ENCODE data around the gene MTCL1.

The MTCL1 gene

GRCh38 chr18:8673256-8674209, 31.8 kb upstream of the MTCL1 start:
- Mint-ChIP-seq H3K9me3 (peaks cover 4 to 6% of the 10 kb centered on the region in 2 donors), H3K4me3 (no peak overlapping the region), H3K4me1 (no peaks in the 10 kb centered on the region), H3K27ac (no peak overlapping the region), H3K36me3 (no peaks in the 10 kb centered on the region), H3K27me3 (no peaks in the 10 kb centered on the region)
- ATAC-seq (replicated peaks) (peak in 1 of 2 donors; percentile 33), DNase-seq (no peak)

GRCh38 chr18:8675057-8675456, 30.3 kb upstream of the MTCL1 start:
- Mint-ChIP-seq H3K36me3 (no peaks in the 10 kb centered on the region), H3K4me1 (no peaks in the 10 kb centered on the region), H3K27me3 (no peaks in the 10 kb centered on the region), H3K9me3 (peaks cover 4 to 6% of the 10 kb centered on the region in 2 donors), H3K27ac (no peak overlapping the region), H3K4me3 (no peak overlapping the region)
- ATAC-seq (replicated peaks), result no peak
- no peak for DNase-seq

- DNase-seq, result no peak
- no peak for ATAC-seq (replicated peaks)
- no peaks in the 10 kb centered on the region for H3K9me3 Mint-ChIP-seq
- no peaks in the 10 kb centered on the region for H3K36me3 Mint-ChIP-seq
- no peaks in the 10 kb centered on the region for H3K27me3 Mint-ChIP-seq
- H3K4me3 Mint-ChIP-seq, result no peak overlapping the region
- H3K4me1 Mint-ChIP-seq, result no peaks in the 10 kb centered on the region
- H3K27ac Mint-ChIP-seq, result no peak overlapping the region
Measured at GRCh38 chr18:8681196-8681595, 24.2 kb upstream of the MTCL1 start.

- ATAC-seq (replicated peaks), result no peak
- no peaks in the 10 kb centered on the region for H3K27me3 Mint-ChIP-seq
- H3K36me3 Mint-ChIP-seq, result no peaks in the 10 kb centered on the region
- no peak for DNase-seq
- H3K27ac Mint-ChIP-seq, result no peak overlapping the region
- H3K4me3 Mint-ChIP-seq, result no peak overlapping the region
- H3K9me3 Mint-ChIP-seq, result no peaks in the 10 kb centered on the region
- H3K4me1 Mint-ChIP-seq, result no peaks in the 10 kb centered on the region
Measured at GRCh38 chr18:8684577-8684976, 20.8 kb upstream of the MTCL1 start.

- DNase-seq (no peak), ATAC-seq (replicated peaks) (no peak)
- H3K27me3 Mint-ChIP-seq, result no peaks in the 10 kb centered on the region
- H3K9me3 Mint-ChIP-seq, result no peaks in the 10 kb centered on the region
- H3K27ac Mint-ChIP-seq, result no peak overlapping the region
- H3K36me3 Mint-ChIP-seq, result no peaks in the 10 kb centered on the region
- H3K4me1 Mint-ChIP-seq, result no peaks in the 10 kb centered on the region
- H3K4me3 Mint-ChIP-seq, result no peak overlapping the region
Measured at GRCh38 chr18:8685141-8685913, 20.0 kb upstream of the MTCL1 start.

- H3K36me3 Mint-ChIP-seq, result no peaks in the 10 kb centered on the region
- ATAC-seq (replicated peaks) (no peak), DNase-seq (no peak)
- H3K27me3 Mint-ChIP-seq, result no peaks in the 10 kb centered on the region
- no peak overlapping the region for H3K27ac Mint-ChIP-seq
- H3K9me3 Mint-ChIP-seq, result no peaks in the 10 kb centered on the region
- H3K4me3 Mint-ChIP-seq, result no peak overlapping the region
- no peaks in the 10 kb centered on the region for H3K4me1 Mint-ChIP-seq
Measured at GRCh38 chr18:8685914-8686216, 19.5 kb upstream of the MTCL1 start.

- Mint-ChIP-seq H3K9me3 (no peaks in the 10 kb centered on the region), H3K27me3 (no peaks in the 10 kb centered on the region), H3K4me1 (no peaks in the 10 kb centered on the region), H3K4me3 (no peak overlapping the region), H3K36me3 (no peaks in the 10 kb centered on the region), H3K27ac (no peak overlapping the region)
- DNase-seq (no peak), ATAC-seq (replicated peaks) (no peak)
Measured at GRCh38 chr18:8686611-8687010, 18.7 kb upstream of the MTCL1 start.

GRCh38 chr18:8688216-8688800, 17.0 kb upstream of the MTCL1 start:
- Mint-ChIP-seq H3K4me1 (no peaks in the 10 kb centered on the region), H3K4me3 (no peak overlapping the region), H3K9me3 (no peaks in the 10 kb centered on the region), H3K36me3 (no peaks in the 10 kb centered on the region), H3K27ac (no peak overlapping the region), H3K27me3 (no peaks in the 10 kb centered on the region)
- DNase-seq (no peak), ATAC-seq (replicated peaks) (no peak)

GRCh38 chr18:8688816-8689215, 16.5 kb upstream of the MTCL1 start:
- no peak overlapping the region for H3K4me3 Mint-ChIP-seq
- H3K27ac Mint-ChIP-seq, result no peak overlapping the region
- DNase-seq, result no peak
- H3K9me3 Mint-ChIP-seq, result no peaks in the 10 kb centered on the region
- no peak for ATAC-seq (replicated peaks)
- H3K4me1 Mint-ChIP-seq, result no peaks in the 10 kb centered on the region
- no peaks in the 10 kb centered on the region for H3K27me3 Mint-ChIP-seq
- no peaks in the 10 kb centered on the region for H3K36me3 Mint-ChIP-seq

GRCh38 chr18:8689517-8689916, 15.8 kb upstream of the MTCL1 start:
- H3K4me3 Mint-ChIP-seq, result no peak overlapping the region
- no peaks in the 10 kb centered on the region for H3K9me3 Mint-ChIP-seq
- no peaks in the 10 kb centered on the region for H3K4me1 Mint-ChIP-seq
- no peak for DNase-seq
- no peaks in the 10 kb centered on the region for H3K27me3 Mint-ChIP-seq
- no peak for ATAC-seq (replicated peaks)
- H3K36me3 Mint-ChIP-seq, result no peaks in the 10 kb centered on the region
- no peak overlapping the region for H3K27ac Mint-ChIP-seq

GRCh38 chr18:8694891-8695290, 10.5 kb upstream of the MTCL1 start:
- ATAC-seq (replicated peaks), result no peak
- peaks cover 8 to 14% of the 10 kb centered on the region in 2 donors for H3K4me1 Mint-ChIP-seq
- DNase-seq, result no peak
- H3K36me3 Mint-ChIP-seq, result no peaks in the 10 kb centered on the region
- H3K9me3 Mint-ChIP-seq, result no peaks in the 10 kb centered on the region
- H3K4me3 Mint-ChIP-seq, result no peak overlapping the region
- H3K27me3 Mint-ChIP-seq, result peaks cover 5 to 6% of the 10 kb centered on the region in 2 donors
- H3K27ac Mint-ChIP-seq, result no peak overlapping the region

- Mint-ChIP-seq H3K36me3 (no peaks in the 10 kb centered on the region), H3K27ac (peak overlapping the region; percentile 63), H3K9me3 (no peaks in the 10 kb centered on the region), H3K4me3 (peak overlapping the region in 1 of 2 donors; percentile 56), H3K4me1 (peaks cover 8 to 14% of the 10 kb centered on the region in 2 donors), H3K27me3 (peaks cover 6 to 7% of the 10 kb centered on the region in 2 donors)
- peak; percentile 97 to 99 for ATAC-seq (replicated peaks)
- DNase-seq, result peak; percentile 28
Measured at GRCh38 chr18:8695932-8696517, 9.3 kb upstream of the MTCL1 start.

- peaks cover 7 to 11% of the 10 kb centered on the region in 2 donors for H3K27me3 Mint-ChIP-seq
- no peaks in the 10 kb centered on the region for H3K9me3 Mint-ChIP-seq
- DNase-seq (peak; percentile 54), ATAC-seq (replicated peaks) (peak; percentile 82 to 83)
- H3K36me3 Mint-ChIP-seq, result no peaks in the 10 kb centered on the region
- H3K27ac Mint-ChIP-seq, result no peak overlapping the region
- H3K4me3 Mint-ChIP-seq, result no peak overlapping the region
- H3K4me1 Mint-ChIP-seq, result peaks cover 8 to 14% of the 10 kb centered on the region in 2 donors
Measured at GRCh38 chr18:8696749-8697211, 8.6 kb upstream of the MTCL1 start.

GRCh38 chr18:8699126-8699525, 6.2 kb upstream of the MTCL1 start:
- Mint-ChIP-seq H3K4me1 (peaks cover 17 to 33% of the 10 kb centered on the region in 2 donors), H3K9me3 (no peaks in the 10 kb centered on the region), H3K4me3 (no peak overlapping the region), H3K27me3 (peaks cover 21 to 34% of the 10 kb centered on the region in 2 donors), H3K27ac (no peak overlapping the region), H3K36me3 (no peaks in the 10 kb centered on the region)
- DNase-seq, result no peak
- no peak for ATAC-seq (replicated peaks)
